IPS-NIHi11 (cell line): Measurements from ENCODE around the gene EIF3L.

Experiments
- DNase-seq: peaks from one replicate; pipeline ENCODE4 v3.0.0; 2012; ENCODE audit warnings: mixed read lengths, low spot score

Gene EIF3L

GRCh38 chr22:37905534-37906363, 56.5 kb downstream of the EIF3L start, which contains the start of gene MICALL1:
TSS of gene MICALL1 (plus strand) at chr22:37906297. CDS start at chr22:37906423, 126 bp downstream.
- DNase-seq: peak; percentile 97

GRCh38 chr22:37906364-37907008, 57.3 kb downstream of the EIF3L start:
- DNase-seq: peak; percentile 70

- DNase-seq: no peak
These were observed 58.1 kb downstream of the EIF3L start for GRCh38 chr22:37907036-37907954.

GRCh38 chr22:37909766-37910165, 60.5 kb downstream of the EIF3L start:
- no peak for DNase-seq

- DNase-seq: no peak
These were observed 61.9 kb downstream of the EIF3L start for GRCh38 chr22:37910890-37911672.

GRCh38 chr22:37911697-37912096, 62.5 kb downstream of the EIF3L start:
- no peak for DNase-seq

GRCh38 chr22:37912171-37912570, 63.0 kb downstream of the EIF3L start:
- DNase-seq: no peak

GRCh38 chr22:37913233-37913721, 64.1 kb downstream of the EIF3L start:
- no peak for DNase-seq

GRCh38 chr22:37916311-37916710, 67.1 kb downstream of the EIF3L start:
- DNase-seq: no peak

GRCh38 chr22:37917874-37918548, 68.8 kb downstream of the EIF3L start:
- DNase-seq: no peak

- no peak for DNase-seq
These were observed 69.5 kb downstream of the EIF3L start for GRCh38 chr22:37918580-37919270.

- DNase-seq: no peak
These were observed 70.9 kb downstream of the EIF3L start for GRCh38 chr22:37920126-37920525.

GRCh38 chr22:37922191-37922590, 73.0 kb downstream of the EIF3L start:
- DNase-seq: no peak

GRCh38 chr22:37923927-37924326, 74.7 kb downstream of the EIF3L start:
- DNase-seq: no peak

- no peak for DNase-seq
These were observed 75.3 kb downstream of the EIF3L start for GRCh38 chr22:37924386-37925065.

- DNase-seq: no peak
These were observed 76.1 kb downstream of the EIF3L start for GRCh38 chr22:37925330-37925729.

GRCh38 chr22:37925767-37926166, 76.5 kb downstream of the EIF3L start:
- DNase-seq: no peak

- DNase-seq: no peak
These were observed 77.1 kb downstream of the EIF3L start for GRCh38 chr22:37926358-37926757.
